Measurements from ENCODE around the gene RTBDN.

DNA sequence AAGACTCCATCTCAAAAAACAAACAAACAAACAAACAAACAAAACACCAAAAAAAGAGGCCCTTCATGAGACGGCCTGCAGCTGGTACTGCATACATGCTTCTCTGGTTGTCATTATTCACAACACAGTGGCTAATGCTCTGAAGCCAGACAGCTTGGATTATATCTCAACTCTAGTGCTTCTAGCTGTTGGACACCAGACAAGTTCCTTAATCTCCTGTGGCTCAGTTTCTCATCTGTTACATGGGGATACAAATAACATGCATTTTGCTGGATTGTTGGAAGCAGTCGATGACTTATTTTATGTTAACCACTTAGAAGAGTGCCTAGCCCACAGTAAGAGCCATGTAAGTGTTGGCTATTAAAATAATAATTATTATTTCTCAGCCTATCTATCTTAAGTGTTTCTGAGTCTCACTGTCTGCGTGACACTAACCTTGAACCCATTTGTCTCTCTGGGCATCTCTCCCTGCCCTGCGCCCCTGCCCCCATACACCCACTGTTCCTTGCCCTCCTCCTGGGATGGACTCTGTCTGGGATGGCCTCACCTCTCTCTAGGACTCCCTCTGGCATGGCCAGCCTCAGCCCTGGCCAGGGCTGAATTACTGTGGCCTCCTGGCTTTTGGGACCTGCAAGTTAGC is 46.2 kb downstream of the RTBDN start:
- TF ChIP-seq CTCF (IDR thresholded peaks at IDR 0.05) (no peak), ZFX (IDR thresholded peaks at IDR 0.05; ENCODE audit: borderline replicate concordance) (no peak)
